ENCODE measurements around the gene EPAS1.

The EPAS1 gene

GRCh38 chr2:46296216-46296839, 879 bp upstream of the EPAS1 start:
- Histone ChIP-seq H3K27me3 (ENCODE audit: control insufficient read depth, insufficient read depth, low read length) (peaks cover 68% of the 10 kb centered on the region), H3K36me3 (ENCODE audit: control insufficient read depth, low read depth, low read length) (no peaks in the 10 kb centered on the region), H3K9ac (ENCODE audit: low read length) (no peak overlapping the region), H3K27ac (ENCODE audit: low read length) (no peak overlapping the region), H3K9me3 (ENCODE audit: control insufficient read depth, low read depth, low read length) (no peaks in the 10 kb centered on the region), H3K4me3 (ENCODE audit: low read length) (peak overlapping the region; percentile 64), H3K4me1 (ENCODE audit: control insufficient read depth, low read depth, low read length) (peaks cover 12% of the 10 kb centered on the region)

- Histone ChIP-seq H3K9me3 (ENCODE audit: control insufficient read depth, low read depth, low read length) (no peaks in the 10 kb centered on the region), H3K36me3 (ENCODE audit: control insufficient read depth, low read depth, low read length) (no peaks in the 10 kb centered on the region), H3K4me1 (ENCODE audit: control insufficient read depth, low read depth, low read length) (peaks cover 12% of the 10 kb centered on the region), H3K27ac (ENCODE audit: low read length) (no peak overlapping the region), H3K27me3 (ENCODE audit: control insufficient read depth, insufficient read depth, low read length) (peaks cover 82% of the 10 kb centered on the region), H3K9ac (ENCODE audit: low read length) (no peak overlapping the region), H3K4me3 (ENCODE audit: low read length) (peak overlapping the region; percentile 68)
Observed at GRCh38 chr2:46297546-46298271, 502 bp downstream of the EPAS1 start.

- Histone ChIP-seq H3K36me3 (ENCODE audit: control insufficient read depth, low read depth, low read length) (no peaks in the 10 kb centered on the region), H3K4me3 (ENCODE audit: low read length) (peak overlapping the region; percentile 68), H3K9me3 (ENCODE audit: control insufficient read depth, low read depth, low read length) (no peaks in the 10 kb centered on the region), H3K27ac (ENCODE audit: low read length) (no peak overlapping the region), H3K27me3 (ENCODE audit: control insufficient read depth, insufficient read depth, low read length) (peaks cover 85% of the 10 kb centered on the region), H3K4me1 (ENCODE audit: control insufficient read depth, low read depth, low read length) (peaks cover 14% of the 10 kb centered on the region), H3K9ac (ENCODE audit: low read length) (no peak overlapping the region)
Observed at GRCh38 chr2:46298272-46298521, 990 bp downstream of the EPAS1 start.

GRCh38 chr2:46298522-46299353, 1.5 kb downstream of the EPAS1 start:
- H3K9ac ChIP-seq (ENCODE audit: low read length): no peak overlapping the region
- H3K4me3 ChIP-seq (ENCODE audit: low read length): peak overlapping the region; percentile 68
- no peaks in the 10 kb centered on the region for H3K36me3 ChIP-seq (ENCODE audit: control insufficient read depth, low read depth, low read length)
- no peaks in the 10 kb centered on the region for H3K9me3 ChIP-seq (ENCODE audit: control insufficient read depth, low read depth, low read length)
- peaks cover 91% of the 10 kb centered on the region for H3K27me3 ChIP-seq (ENCODE audit: control insufficient read depth, insufficient read depth, low read length)
- peaks cover 19% of the 10 kb centered on the region for H3K4me1 ChIP-seq (ENCODE audit: control insufficient read depth, low read depth, low read length)
- H3K27ac ChIP-seq (ENCODE audit: low read length): no peak overlapping the region

DNA sequence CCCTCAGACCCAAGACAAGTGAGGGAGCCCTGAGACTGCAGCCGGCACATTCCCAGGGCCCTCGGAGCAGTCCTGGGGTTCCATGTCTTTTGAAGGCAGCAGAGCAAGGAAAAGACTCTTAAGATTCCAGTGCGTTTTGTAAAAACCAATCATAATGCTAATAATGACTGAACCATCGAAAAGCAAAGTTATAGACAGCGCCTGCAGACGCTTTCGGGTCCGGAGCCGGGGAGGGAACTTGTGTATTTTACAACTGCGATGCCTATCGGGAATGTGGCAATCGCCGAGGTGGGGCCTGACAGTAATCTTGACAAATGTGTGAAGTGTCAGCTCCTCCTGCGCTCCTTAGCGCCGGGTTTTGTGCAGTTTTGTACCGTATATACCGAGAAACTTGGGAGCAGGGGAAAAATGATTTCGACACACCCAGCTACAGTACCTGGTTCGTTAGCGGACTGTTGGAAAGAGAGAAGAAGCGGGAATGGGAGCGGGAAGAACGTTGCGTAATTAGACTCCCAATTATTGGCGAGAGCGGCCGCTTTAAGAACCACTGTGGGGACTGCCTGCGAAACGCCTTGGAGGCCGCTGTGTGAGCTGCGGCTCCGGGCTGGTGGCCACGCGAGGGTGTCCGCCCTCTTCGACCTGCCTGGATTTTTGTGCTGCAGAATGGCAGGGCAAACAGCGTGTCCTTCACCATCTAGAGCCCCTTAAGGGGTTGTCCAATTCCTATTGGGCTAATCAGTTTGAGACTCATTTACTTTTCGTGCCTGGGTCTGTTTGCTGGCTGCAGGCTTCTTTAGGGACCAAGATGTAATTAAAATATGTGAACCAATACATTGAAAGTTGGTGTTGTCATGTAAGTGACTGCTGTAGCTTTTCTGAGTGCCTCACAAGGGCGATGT, 2.4 kb downstream of the EPAS1 start:
- no peak overlapping the region for H3K9ac ChIP-seq (ENCODE audit: low read length)
- H3K27ac ChIP-seq (ENCODE audit: low read length): no peak overlapping the region
- no peaks in the 10 kb centered on the region for H3K9me3 ChIP-seq (ENCODE audit: control insufficient read depth, low read depth, low read length)
- H3K4me1 ChIP-seq (ENCODE audit: control insufficient read depth, low read depth, low read length): peaks cover 23% of the 10 kb centered on the region
- H3K36me3 ChIP-seq (ENCODE audit: control insufficient read depth, low read depth, low read length): no peaks in the 10 kb centered on the region
- peak overlapping the region; percentile 68 for H3K4me3 ChIP-seq (ENCODE audit: low read length)
- peaks cover 88% of the 10 kb centered on the region for H3K27me3 ChIP-seq (ENCODE audit: control insufficient read depth, insufficient read depth, low read length)

DNA sequence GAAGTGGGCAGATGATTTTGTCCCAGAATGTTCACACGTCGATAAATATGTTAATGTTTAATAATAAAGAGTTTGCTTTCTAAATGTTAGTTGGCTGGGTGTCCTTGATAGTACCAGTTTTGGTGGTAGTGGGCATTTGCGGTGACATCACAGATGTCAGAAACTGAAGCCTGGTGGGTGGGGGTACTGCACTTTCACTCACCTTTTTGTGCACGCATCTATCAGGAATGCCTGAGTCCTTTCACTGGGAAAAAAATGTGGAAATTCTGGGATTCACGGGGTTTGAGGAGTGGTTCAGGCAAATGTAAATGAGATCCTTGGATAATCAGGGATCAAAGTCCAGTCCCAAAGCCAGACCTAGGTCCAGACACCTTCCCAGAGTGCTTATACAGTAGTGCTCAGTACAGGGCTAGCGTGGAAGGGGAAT, 3.2 kb downstream of the EPAS1 start:
- Histone ChIP-seq H3K4me1 (ENCODE audit: control insufficient read depth, low read depth, low read length) (peaks cover 23% of the 10 kb centered on the region), H3K9ac (ENCODE audit: low read length) (no peak overlapping the region), H3K4me3 (ENCODE audit: low read length) (no peak overlapping the region), H3K27me3 (ENCODE audit: control insufficient read depth, insufficient read depth, low read length) (peaks cover 80% of the 10 kb centered on the region), H3K27ac (ENCODE audit: low read length) (no peak overlapping the region), H3K36me3 (ENCODE audit: control insufficient read depth, low read depth, low read length) (no peaks in the 10 kb centered on the region), H3K9me3 (ENCODE audit: control insufficient read depth, low read depth, low read length) (no peaks in the 10 kb centered on the region)

DNA sequence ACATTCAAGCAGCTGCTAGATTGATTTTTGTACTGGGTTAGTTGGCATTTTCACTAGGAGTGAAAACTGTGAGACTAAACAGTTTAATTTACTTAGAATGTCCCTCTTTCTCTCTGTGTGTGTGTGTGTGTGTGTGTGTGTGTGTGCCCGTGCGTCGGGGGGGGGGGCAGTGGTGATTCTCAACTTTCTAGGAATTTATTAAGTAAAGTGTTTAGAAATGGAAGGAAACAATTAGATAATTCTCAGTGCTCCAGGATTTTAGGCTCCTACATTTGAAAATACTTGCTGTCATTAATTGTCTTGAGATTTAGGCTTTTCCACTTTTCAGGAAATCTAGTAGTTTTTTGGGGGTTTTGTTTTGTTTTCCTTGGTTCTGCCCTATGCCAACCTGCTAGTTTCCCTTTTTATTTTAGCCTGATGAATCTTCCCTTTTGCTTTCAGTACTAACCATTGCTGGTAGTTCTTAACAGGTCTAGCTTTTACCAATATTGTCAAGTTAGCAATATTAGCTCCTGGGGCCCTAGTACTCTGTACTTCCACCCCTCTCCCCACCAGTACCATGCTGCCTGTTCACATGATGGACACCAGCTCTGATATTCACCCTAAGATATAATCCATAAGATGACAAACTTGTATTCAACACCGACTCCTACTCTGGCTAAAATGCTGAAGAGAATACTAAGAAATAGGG, 4.9 kb downstream of the EPAS1 start:
- H3K36me3 ChIP-seq (ENCODE audit: control insufficient read depth, low read depth, low read length): no peaks in the 10 kb centered on the region
- peaks cover 15% of the 10 kb centered on the region for H3K4me1 ChIP-seq (ENCODE audit: control insufficient read depth, low read depth, low read length)
- no peak overlapping the region for H3K27ac ChIP-seq (ENCODE audit: low read length)
- H3K9me3 ChIP-seq (ENCODE audit: control insufficient read depth, low read depth, low read length): no peaks in the 10 kb centered on the region
- no peak overlapping the region for H3K9ac ChIP-seq (ENCODE audit: low read length)
- peaks cover 66% of the 10 kb centered on the region for H3K27me3 ChIP-seq (ENCODE audit: control insufficient read depth, insufficient read depth, low read length)
- H3K4me3 ChIP-seq (ENCODE audit: low read length): no peak overlapping the region

GRCh38 chr2:46303233-46303632, 6.0 kb downstream of the EPAS1 start:
- H3K36me3 ChIP-seq (ENCODE audit: control insufficient read depth, low read depth, low read length): no peaks in the 10 kb centered on the region
- no peaks in the 10 kb centered on the region for H3K9me3 ChIP-seq (ENCODE audit: control insufficient read depth, low read depth, low read length)
- no peak overlapping the region for H3K4me3 ChIP-seq (ENCODE audit: low read length)
- H3K27ac ChIP-seq (ENCODE audit: low read length): no peak overlapping the region
- no peak overlapping the region for H3K9ac ChIP-seq (ENCODE audit: low read length)
- peaks cover 56% of the 10 kb centered on the region for H3K27me3 ChIP-seq (ENCODE audit: control insufficient read depth, insufficient read depth, low read length)
- H3K4me1 ChIP-seq (ENCODE audit: control insufficient read depth, low read depth, low read length): peaks cover 14% of the 10 kb centered on the region

DNA sequence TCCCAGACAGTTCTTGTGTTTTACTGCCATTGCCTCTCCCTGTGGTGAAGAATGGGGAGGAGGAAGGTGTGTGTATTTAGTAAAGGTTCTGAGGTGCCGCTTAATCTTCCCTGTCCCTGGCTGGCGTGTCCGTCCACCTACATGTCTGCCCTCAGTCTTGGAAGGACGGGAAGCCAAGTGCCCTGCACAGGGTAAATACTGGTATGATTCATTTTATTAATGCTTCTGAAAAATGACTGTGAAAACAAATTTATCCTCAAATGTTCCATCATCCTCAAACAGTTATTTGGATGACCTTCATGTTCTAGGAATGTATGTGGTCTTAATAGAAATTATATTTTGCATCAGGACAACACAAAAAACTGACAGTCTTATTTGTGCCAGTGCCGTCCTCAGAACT, 6.6 kb downstream of the EPAS1 start:
- Histone ChIP-seq H3K27ac (ENCODE audit: low read length) (no peak overlapping the region), H3K36me3 (ENCODE audit: control insufficient read depth, low read depth, low read length) (no peaks in the 10 kb centered on the region), H3K27me3 (ENCODE audit: control insufficient read depth, insufficient read depth, low read length) (peaks cover 50% of the 10 kb centered on the region), H3K4me1 (ENCODE audit: control insufficient read depth, low read depth, low read length) (peaks cover 11% of the 10 kb centered on the region), H3K9me3 (ENCODE audit: control insufficient read depth, low read depth, low read length) (no peaks in the 10 kb centered on the region), H3K4me3 (ENCODE audit: low read length) (no peak overlapping the region), H3K9ac (ENCODE audit: low read length) (no peak overlapping the region)

- H3K9ac ChIP-seq (ENCODE audit: low read length): no peak overlapping the region
- no peaks in the 10 kb centered on the region for H3K36me3 ChIP-seq (ENCODE audit: control insufficient read depth, low read depth, low read length)
- peaks cover 42% of the 10 kb centered on the region for H3K27me3 ChIP-seq (ENCODE audit: control insufficient read depth, insufficient read depth, low read length)
- H3K27ac ChIP-seq (ENCODE audit: low read length): no peak overlapping the region
- no peak overlapping the region for H3K4me3 ChIP-seq (ENCODE audit: low read length)
- H3K4me1 ChIP-seq (ENCODE audit: control insufficient read depth, low read depth, low read length): peaks cover 11% of the 10 kb centered on the region
- no peaks in the 10 kb centered on the region for H3K9me3 ChIP-seq (ENCODE audit: control insufficient read depth, low read depth, low read length)
Observed at GRCh38 chr2:46304635-46305034, 7.4 kb downstream of the EPAS1 start.

All from iPS-18a (cell line).